ENCODE data around the gene CPNE5. TPM values are rescaled to one million over a fixed set of nuclear protein-coding genes. Genes with fewer than 3 reads are reported as not detected.

CPNE5 gene
- total RNA-seq, 4 donors from 2014 or later: 0.35 to 5.8 (median 2.9) TPM

- H3K27ac ChIP-seq: no peak overlapping the region
Measured at GRCh38 chr6:36855750-36856149, 16.5 kb upstream of the CPNE5 start.

GRCh38 chr6:36853325-36853724, 14.1 kb upstream of the CPNE5 start:
- TF ChIP-seq CTCF (IDR thresholded peaks at IDR 0.05): no peak
- no peak for TF ChIP-seq POLR2A (IDR thresholded peaks at IDR 0.05)
- H3K36me3 ChIP-seq: no peaks in the 10 kb centered on the region
- H3K9me3 ChIP-seq: peaks cover 0 to 3% (median 0%) of the 10 kb centered on the region in 4 donors
- H3K4me1 ChIP-seq: peaks cover 0 to 9% (median under 1%) of the 10 kb centered on the region in 4 donors
- H3K27me3 ChIP-seq: no peaks in the 10 kb centered on the region
- DNase-seq: no peak
- peak overlapping the region in 1 of 4 donors; percentile 10 for H3K27ac ChIP-seq
- no peak overlapping the region for H3K4me3 ChIP-seq

More at GRCh38 chr6:36855750-36856149, 16.5 kb upstream of the CPNE5 start:
- H3K27me3 ChIP-seq: no peaks in the 10 kb centered on the region
- H3K4me1 ChIP-seq: no peaks in the 10 kb centered on the region
- no peak for DNase-seq
- H3K9me3 ChIP-seq: peaks cover 0 to 3% (median 0%) of the 10 kb centered on the region in 4 donors
- H3K4me3 ChIP-seq: no peak overlapping the region
- no peaks in the 10 kb centered on the region for H3K36me3 ChIP-seq
- TF ChIP-seq CTCF (IDR thresholded peaks at IDR 0.05) (no peak), POLR2A (IDR thresholded peaks at IDR 0.05) (no peak)

GRCh38 chr6:36852481-36853147, 13.4 kb upstream of the CPNE5 start:
- DNase-seq: no peak
- H3K9me3 ChIP-seq: peaks cover 0 to 3% (median 0%) of the 10 kb centered on the region in 4 donors
- H3K4me3 ChIP-seq: no peak overlapping the region
- peaks cover 0 to 15% (median 2%) of the 10 kb centered on the region in 4 donors for H3K4me1 ChIP-seq
- H3K36me3 ChIP-seq: no peaks in the 10 kb centered on the region
- peak overlapping the region in 1 of 4 donors; percentile 10 for H3K27ac ChIP-seq
- peak in 1 of 6 experiments; percentile 7 for TF ChIP-seq CTCF (IDR thresholded peaks at IDR 0.05)
- no peak for TF ChIP-seq POLR2A (IDR thresholded peaks at IDR 0.05)
- H3K27me3 ChIP-seq: no peaks in the 10 kb centered on the region

- no peaks in the 10 kb centered on the region for H3K27me3 ChIP-seq
- no peaks in the 10 kb centered on the region for H3K36me3 ChIP-seq
- no peak overlapping the region for H3K4me3 ChIP-seq
- no peak for DNase-seq
- peaks cover 0 to 3% (median 0%) of the 10 kb centered on the region in 4 donors for H3K9me3 ChIP-seq
- H3K4me1 ChIP-seq: peaks cover 0 to 16% (median 2%) of the 10 kb centered on the region in 4 donors
- no peak overlapping the region for H3K27ac ChIP-seq
- TF ChIP-seq CTCF (IDR thresholded peaks at IDR 0.05) (no peak), POLR2A (IDR thresholded peaks at IDR 0.05) (no peak)
Measured at GRCh38 chr6:36851626-36852025, 12.4 kb upstream of the CPNE5 start.

- Histone ChIP-seq H3K27ac (no peak overlapping the region), H3K4me3 (no peak overlapping the region), H3K9me3 (peaks cover 0 to 3% (median 0%) of the 10 kb centered on the region in 4 donors), H3K4me1 (peaks cover 0 to 16% (median 2%) of the 10 kb centered on the region in 4 donors), H3K27me3 (no peaks in the 10 kb centered on the region), H3K36me3 (no peaks in the 10 kb centered on the region)
- TF ChIP-seq POLR2A (IDR thresholded peaks at IDR 0.05): no peak
- peak; percentile 47 to 90 (median 82) for TF ChIP-seq CTCF (IDR thresholded peaks at IDR 0.05)
- peak in 1 of 3 donors; percentile 73 for DNase-seq
Measured at GRCh38 chr6:36851149-36851614, 11.9 kb upstream of the CPNE5 start.

Measured in Peyer's patch (tissue), 4 donors.